Posterior cingulate gyrus (tissue), 11 donors: Measurements from ENCODE around the gene CAMK1.

Experiments used
- DNase-seq, 10 donors: peaks; one replicate each; pipeline versions ENCODE4 v3.0.0 to v3.0.0-alpha.2; 2020 to 2021; ENCODE audit warnings: mixed read lengths in 3 of 10
- intact Hi-C: fragments of 100-400 bp; cut with DNase I; formaldehyde crosslinking; loops from one replicate; pipeline ENCODE4 v1.15.1; 2023

CAMK1 gene

GRCh38 chr3:9718118-9718517 is 51.6 kb downstream of the CAMK1 start:
- no peak for DNase-seq
- intact Hi-C loops: no loop called here

DNA sequence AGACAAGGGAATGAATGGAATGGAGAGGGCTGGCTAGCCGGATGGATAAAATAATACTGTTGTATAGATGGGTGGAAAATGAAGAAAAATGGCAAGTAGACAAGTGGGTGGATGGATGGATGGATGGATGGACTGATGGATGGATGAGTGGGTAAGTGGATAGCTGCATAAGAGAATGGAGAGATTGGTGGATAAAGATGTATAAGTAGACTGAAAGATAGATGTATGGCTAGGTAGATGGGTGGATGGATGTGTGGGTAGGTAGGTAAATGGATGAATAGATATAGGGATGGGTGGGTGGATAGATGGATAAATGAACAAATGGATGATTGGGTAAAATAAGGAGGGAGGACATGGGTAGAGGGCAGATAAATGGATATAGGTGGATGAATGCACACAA is 52.2 kb downstream of the CAMK1 start:
- intact Hi-C loops: no loop called here
- no peak for DNase-seq

DNA sequence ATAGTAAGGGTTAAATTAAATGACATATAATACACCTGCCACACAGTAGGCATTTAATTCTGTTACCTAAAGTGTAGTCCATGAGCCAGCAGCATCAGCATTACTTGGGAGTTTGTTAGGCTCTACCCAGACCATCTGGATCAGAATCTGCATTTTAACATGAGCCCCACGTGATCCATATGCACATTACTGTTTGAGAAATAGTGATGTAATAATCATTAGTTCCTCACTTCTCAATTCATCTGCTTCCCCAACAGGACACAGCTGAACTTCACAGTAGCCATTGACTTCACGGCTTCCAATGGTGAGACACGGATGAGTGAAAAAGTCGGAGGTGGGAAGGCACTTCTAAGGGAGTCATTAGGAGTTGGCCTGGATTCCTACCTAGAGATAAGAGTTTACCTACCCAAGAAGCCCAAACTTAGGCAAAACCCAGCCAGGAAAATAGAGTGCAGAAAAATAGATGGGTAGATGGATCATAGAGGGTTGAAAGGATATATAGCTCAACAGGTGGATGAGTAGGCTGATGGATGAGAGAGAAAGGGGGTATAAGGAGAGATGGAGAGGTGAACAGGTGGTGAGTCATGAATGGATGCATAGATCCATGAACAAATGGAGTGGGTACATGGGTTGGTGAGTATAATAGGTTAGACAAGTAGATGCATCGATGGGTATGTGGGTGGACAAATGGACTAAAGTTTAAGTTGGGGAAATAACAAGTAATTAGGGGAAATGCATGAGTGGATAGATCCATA is 52.8 kb downstream of the CAMK1 start:
- intact Hi-C loops: no loop called here
- no peak for DNase-seq

DNA sequence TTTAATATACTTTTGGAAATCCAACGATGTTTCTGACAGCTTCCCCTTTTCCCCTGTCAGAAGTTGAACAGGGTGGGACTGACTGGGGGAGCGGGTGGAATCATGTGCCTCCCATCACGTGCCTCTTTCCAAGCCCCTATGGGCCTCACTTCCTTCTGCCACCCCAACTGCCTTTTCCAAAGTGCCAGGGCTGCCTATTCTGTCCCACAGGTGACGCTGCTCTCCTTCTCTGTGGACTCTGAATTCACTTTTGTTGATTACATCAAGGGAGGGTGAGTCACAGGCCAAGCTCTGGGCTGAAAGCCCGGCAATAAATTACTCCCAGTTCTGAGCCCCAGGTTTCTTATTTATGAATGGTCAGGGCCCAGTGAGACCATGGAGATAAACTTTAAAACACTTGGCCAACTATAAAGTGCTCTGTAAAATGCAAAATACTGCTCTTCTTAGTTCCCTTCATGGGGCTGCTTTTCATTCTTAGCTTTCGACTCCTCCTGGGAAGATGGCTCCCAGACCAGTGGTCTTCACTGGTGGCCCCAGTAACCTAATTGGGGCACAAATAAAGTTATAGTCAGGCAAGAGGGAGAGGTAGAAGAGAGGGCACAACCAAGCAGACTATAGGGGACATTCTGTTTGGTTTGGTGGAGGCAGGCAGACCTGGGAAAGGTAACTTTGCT is 53.8 kb downstream of the CAMK1 start:
- intact Hi-C loops: no loop called here
- peak in 4 of 10 donors; percentile 29 to 88 (median 44) for DNase-seq

GRCh38 chr3:9715136-9715535 is 54.6 kb downstream of the CAMK1 start:
- intact Hi-C loops: no loop called here
- DNase-seq: no peak

- intact Hi-C loops: no loop called here
- no peak for DNase-seq
Measured at GRCh38 chr3:9713142-9713541, 56.6 kb downstream of the CAMK1 start.

GRCh38 chr3:9712415-9712814 is 57.3 kb downstream of the CAMK1 start:
- intact Hi-C loops: no loop called here
- no peak for DNase-seq

- intact Hi-C loops: no loop called here
- DNase-seq: no peak
Measured at GRCh38 chr3:9710174-9710739, 59.5 kb downstream of the CAMK1 start.
